ENCODE results near the gene IL17C.

DNA sequence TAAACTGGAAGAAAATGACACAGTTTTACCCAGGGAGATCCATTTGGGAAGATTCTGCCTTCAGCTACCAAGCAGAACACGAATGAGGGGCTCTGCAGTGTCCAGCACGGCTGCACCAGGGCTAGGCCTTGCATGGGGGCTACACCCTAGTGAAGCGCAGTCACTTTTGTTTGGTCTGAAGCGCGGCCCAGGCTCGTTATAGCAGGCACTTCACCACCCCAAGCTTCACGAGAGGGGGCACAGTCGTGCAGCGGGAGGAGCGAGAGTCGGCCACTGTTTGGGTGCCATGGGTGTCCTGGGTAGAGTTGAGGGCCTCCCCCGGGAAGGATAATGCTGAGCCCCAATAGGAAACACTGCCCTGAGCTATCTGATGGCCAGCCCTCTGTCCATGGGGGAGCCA lies 21.6 kb upstream of the IL17C start:
- TF ChIP-seq EZH2phosphoT487 (conservative IDR thresholded peaks at IDR 0.05; ENCODE audit: low read length) (no peak), CTCF (IDR thresholded peaks at IDR 0.05; ENCODE audit: insufficient read depth, low read length, poor library complexity, severe bottlenecking) (no peak)

All from SU-DHL-6 (cell line).